Left lung (tissue), 10 donors: ENCODE data around the gene EOMES. TPM values are rescaled to one million over a fixed set of nuclear protein-coding genes. Genes with fewer than 3 reads are reported as not detected.

ENCODE experiments used
- ATAC-seq: fragments of 200-7000 bp; cut with Tn5 transposase; one replicate; pipeline ENCODE4 v1.9.1; 2020; ENCODE audit warnings: moderate library complexity
- DNase-seq, 4 donors: peaks; one replicate each; pipeline ENCODE4 v3.0.0-alpha.2; 2013 to 2020
- H3K27ac ChIP-seq, 2 donors: fragments of 200-600 bp; sonication (generic) in 1 of 2; one replicate each; pipeline versions ENCODE4 v1.5.0 to v1.8.0; 2020 to 2021
- H3K27me3 ChIP-seq, 2 donors: fragments of 200-600 bp; sonication (generic) in 1 of 2; one replicate each; pipeline versions ENCODE4 v1.5.0 to v1.8.0; 2020 to 2021
- H3K36me3 ChIP-seq, 2 donors: fragments of 200-600 bp; sonication (generic) in 1 of 2; one replicate each; pipeline versions ENCODE4 v1.5.0 to v1.8.0; 2020 to 2021
- H3K4me1 ChIP-seq, 2 donors: fragments of 200-600 bp; one replicate each; pipeline ENCODE4 v1.8.0; 2021
- H3K4me3 ChIP-seq, 2 donors: fragments of 200-600 bp; sonication (generic) in 1 of 2; one replicate each; pipeline versions ENCODE4 v1.5.0 to v1.8.0; 2020 to 2021; ENCODE audit warnings: mild to moderate bottlenecking in 1 of 2
- H3K9me3 ChIP-seq, 2 donors: fragments of 200-600 bp; sonication (generic) in 1 of 2; one replicate each; pipeline versions ENCODE4 v1.5.0 to v1.8.0; 2020 to 2021
- CTCF ChIP-seq, 2 donors: fragments of 200-600 bp; sonication (generic) in 1 of 2; IDR thresholded peaks; one replicate each; pipeline versions ENCODE4 v1.5.0 to v1.8.0; 2021; ENCODE audit warnings: antibody characterized with exemption in 2 of 2
- intact Hi-C, 2 donors: fragments of 100-400 bp; cut with DNase I; formaldehyde crosslinking; loops; one replicate each; pipeline versions ENCODE4 v1.11.2 to v1.14.2; 2022
- polyA plus RNA-seq, 6 donors: library from polyadenylated mRNA; unstranded; fragments of 120-200 nt; gene quantifications; one replicate each; pipeline ENCODE4 v1.2.1, GENCODE V29; 2013; ENCODE audit not compliant: insufficient read length in 6 of 6
- total RNA-seq, 2 donors: library from RNA; stranded (reverse); fragmentation: NEBNext Ultra II Directional; extraction: Animal tissue kit (Norgen Biotek cat#: 25700); gene quantifications; one replicate each; pipeline ENCODE4 v1.2.1, GENCODE V29; 2021
- donor health status: DM: no; HTN: yes; CAD: no.
- donor health status: DM: no; HTN: no; CAD: no.

Gene EOMES
- total and polyA plus RNA-seq, 8 donors: 0.21 to 0.94 (median 0.41) TPM

- intact Hi-C loops: no loop called here
- Histone ChIP-seq H3K4me3 (no peak overlapping the region), H3K9me3 (no peaks in the 10 kb centered on the region), H3K36me3 (no peaks in the 10 kb centered on the region), H3K27me3 (peaks cover 72 to 73% of the 10 kb centered on the region in 2 donors), H3K27ac (no peak overlapping the region), H3K4me1 (peaks cover 3 to 18% of the 10 kb centered on the region in 2 donors)
- no peak for ATAC-seq
- no peak for TF ChIP-seq CTCF (IDR thresholded peaks at IDR 0.05)
- no peak for DNase-seq
These were observed 8.9 kb upstream of the EOMES start for GRCh38 chr3:27730774-27731659.

DNA sequence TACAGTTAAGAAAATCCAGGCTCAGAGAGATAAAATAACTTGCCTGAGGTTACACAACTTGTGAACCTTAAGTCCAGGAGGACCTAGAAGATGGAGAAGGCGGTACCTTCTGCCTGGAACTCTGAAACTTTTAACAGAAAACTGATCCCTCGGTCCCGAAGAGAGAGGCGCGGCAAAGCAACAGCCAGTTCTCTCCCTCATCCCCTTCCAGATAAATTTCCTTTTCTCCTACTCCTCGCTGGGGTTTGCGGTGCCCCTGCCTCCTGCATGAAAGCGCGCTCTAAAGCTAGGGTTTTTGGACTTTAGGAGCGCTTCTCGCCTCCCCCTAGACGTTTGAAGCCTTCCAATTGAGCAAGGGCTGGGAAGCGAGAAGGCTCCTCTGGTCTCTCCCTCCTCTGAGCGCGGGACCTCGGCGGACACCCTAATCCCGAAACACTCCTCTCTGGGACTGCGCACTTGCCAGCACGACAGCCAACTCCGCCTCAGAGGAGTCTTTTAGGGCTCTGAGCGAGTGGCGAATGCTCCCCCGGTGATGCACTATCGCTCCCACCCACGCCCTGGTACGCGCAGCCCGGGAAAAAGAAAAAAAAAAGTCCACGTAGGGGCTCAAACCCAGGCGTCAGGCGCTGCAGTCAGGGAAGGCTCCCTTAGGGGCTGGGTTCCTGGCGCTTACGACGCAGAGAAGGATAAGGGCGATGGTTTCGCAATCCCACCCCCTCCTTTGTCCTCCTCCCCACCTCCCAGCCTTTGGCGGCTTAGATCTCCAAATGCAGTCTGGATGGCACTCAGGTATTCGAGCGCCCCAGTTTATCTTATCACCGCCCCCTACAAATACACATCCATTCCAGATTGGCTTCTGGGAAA lies 7.9 kb upstream of the EOMES start:
- no peak for TF ChIP-seq CTCF (IDR thresholded peaks at IDR 0.05)
- H3K4me3 ChIP-seq: no peak overlapping the region
- intact Hi-C loops: no loop called here
- H3K27me3 ChIP-seq: peaks cover 82 to 83% of the 10 kb centered on the region in 2 donors
- ATAC-seq (peak; percentile 33), DNase-seq (peak in 1 of 4 donors; percentile 63)
- H3K4me1 ChIP-seq: peaks cover 3 to 18% of the 10 kb centered on the region in 2 donors
- H3K27ac ChIP-seq: no peak overlapping the region
- no peaks in the 10 kb centered on the region for H3K36me3 ChIP-seq
- H3K9me3 ChIP-seq: no peaks in the 10 kb centered on the region

- no peak for TF ChIP-seq CTCF (IDR thresholded peaks at IDR 0.05)
These were observed 7.2 kb upstream of the EOMES start for GRCh38 chr3:27729325-27729724.

GRCh38 chr3:27728195-27729087 lies 6.3 kb upstream of the EOMES start:
- no peak overlapping the region for H3K27ac ChIP-seq
- peak in 1 of 4 donors; percentile 72 for DNase-seq
- H3K36me3 ChIP-seq: no peaks in the 10 kb centered on the region
- TF ChIP-seq CTCF (IDR thresholded peaks at IDR 0.05): no peak
- peaks cover 97 to 98% of the 10 kb centered on the region in 2 donors for H3K27me3 ChIP-seq
- intact Hi-C loops: no loop called here
- no peaks in the 10 kb centered on the region for H3K9me3 ChIP-seq
- no peak overlapping the region for H3K4me3 ChIP-seq
- ATAC-seq: peak; percentile 30
- H3K4me1 ChIP-seq: peaks cover 3 to 27% of the 10 kb centered on the region in 2 donors

More at GRCh38 chr3:27729325-27729724, 7.2 kb upstream of the EOMES start:
- peaks cover 89 to 90% of the 10 kb centered on the region in 2 donors for H3K27me3 ChIP-seq
- ATAC-seq (no peak), DNase-seq (no peak)
- intact Hi-C loops: no loop called here
- no peaks in the 10 kb centered on the region for H3K9me3 ChIP-seq
- no peak overlapping the region for H3K4me3 ChIP-seq
- H3K27ac ChIP-seq: no peak overlapping the region
- peaks cover 3 to 18% of the 10 kb centered on the region in 2 donors for H3K4me1 ChIP-seq
- H3K36me3 ChIP-seq: no peaks in the 10 kb centered on the region
